Sigmoid colon (tissue), 7 donors: ENCODE results near the gene TENM3. TPM values are rescaled to one million over a fixed set of nuclear protein-coding genes. Genes with fewer than 3 reads are reported as not detected.
A peak's percentile ranks its signal among the peaks of the same experiment; 100 is the strongest.

Experiments
- DNase-seq: peaks from one replicate; pipeline ENCODE4 v3.0.0-alpha.2; 2019
- H3K27ac ChIP-seq, 4 donors: fragments of 200-600 bp; sonication (generic); one replicate each; pipeline ENCODE4 v1.5.1; 2016 to 2019; ENCODE audit warnings: mild to moderate bottlenecking in 1 of 4
- H3K27me3 ChIP-seq, 3 donors: fragments of 200-600 bp; sonication (generic); one replicate each; pipeline ENCODE4 v1.5.1; 2019; ENCODE audit warnings: mild to moderate bottlenecking in 1 of 3
- H3K36me3 ChIP-seq, 4 donors: fragments of 200-600 bp; sonication (generic); one replicate each; pipeline ENCODE4 v1.5.1; 2016 to 2019
- H3K4me1 ChIP-seq, 4 donors: fragments of 200-600 bp; sonication (generic); one replicate each; pipeline ENCODE4 v1.5.1; 2017 to 2019
- H3K4me3 ChIP-seq, 4 donors: fragments of 200-600 bp; sonication (generic); one replicate each; pipeline ENCODE4 v1.5.1; 2017 to 2019; ENCODE audit warnings: mild to moderate bottlenecking in 2 of 4, moderate library complexity in 1 of 4
- H3K9me3 ChIP-seq, 4 donors: fragments of 200-600 bp in 3 of 4; sonication (generic) in 3 of 4; one replicate each; pipeline versions ENCODE4 v1.5.1 to v1.6.1; 2013 to 2019
- CTCF ChIP-seq, 4 experiments: fragments of 450-650 bp in 3 of 4; fragments of 200-600 bp in 1 of 4; IDR thresholded peaks; one replicate each; pipeline ENCODE4 v1.5.1; 2016 to 2019; ENCODE audit warnings: antibody characterized with exemption in 4 of 4, mild to moderate bottlenecking in 3 of 4, moderate library complexity in 2 of 4
- EP300 ChIP-seq, 4 donors: sonication (generic); formaldehyde crosslinking; IDR thresholded peaks; one replicate each; pipeline ENCODE4 v1.6.1; 2017; ENCODE audit warnings: antibody characterized with exemption in 4 of 4
- POLR2A ChIP-seq, 2 donors: fragments of 450-650 bp; IDR thresholded peaks; one replicate each; pipeline ENCODE4 v1.6.1; 2016; ENCODE audit warnings: antibody characterized with exemption in 2 of 2, mild to moderate bottlenecking in 2 of 2, moderate library complexity in 2 of 2
- POLR2AphosphoS5 ChIP-seq, 4 donors: sonication (generic); formaldehyde crosslinking; IDR thresholded peaks; one replicate each; pipeline ENCODE4 v1.6.1; 2017; ENCODE audit warnings: antibody characterized with exemption in 4 of 4
- WGBS, 2 donors: extraction: QIAGEN DNeasy Blood & Tissue Kit; methylation state at CpG; one replicate each; pipeline ENCODE4 v1.1.7; 2013; 5-methylcytosine and 5-hydroxymethylcytosine counted together
- intact Hi-C: fragments of 100-400 bp; cut with DNase I; formaldehyde crosslinking; loops from one replicate; pipeline ENCODE4 v1.15.1; 2023
- polyA plus RNA-seq, 3 donors: library from polyadenylated mRNA; stranded (reverse); fragments of 200-250 nt; gene quantifications; one replicate each; pipeline ENCODE4 v1.2.3, GENCODE V29; 2013
- total RNA-seq, 4 donors: library from RNA; depleted of rRNA; stranded (reverse); fragments of >200 nt; gene quantifications; one replicate each; pipeline ENCODE4 v1.1.0, GENCODE V29; 2016
- donor health status: healthy with polysubstance abuse.
- donor health status: Bipolar disorder and iron deficiency.
- donor health status: healthy.

TENM3 gene
- total and polyA plus RNA-seq, 7 donors: 0.60 to 82.3 (median 37.8) TPM; not detected in 1

- WGBS, 2 donors: 89 to 92% methylated on average over 6 of the region's 6 CpGs
- no peak for TF ChIP-seq POLR2A (IDR thresholded peaks at IDR 0.05)
- TF ChIP-seq POLR2AphosphoS5 (IDR thresholded peaks at IDR 0.05): no peak
- TF ChIP-seq CTCF (IDR thresholded peaks at IDR 0.05): no peak
- no peak for TF ChIP-seq EP300 (IDR thresholded peaks at IDR 0.05)
- Histone ChIP-seq H3K27ac (no peak overlapping the region), H3K4me1 (peaks cover 0 to 11% (median 3%) of the 10 kb centered on the region in 4 donors), H3K27me3 (no peaks in the 10 kb centered on the region), H3K4me3 (no peak overlapping the region), H3K9me3 (no peaks in the 10 kb centered on the region), H3K36me3 (no peaks in the 10 kb centered on the region)
- intact Hi-C loops: no loop called here
- no peak for DNase-seq
These were observed 415 bp upstream of the TENM3 start for GRCh38 chr4:182242787-182243186.

- H3K27me3 ChIP-seq: no peaks in the 10 kb centered on the region
- H3K9me3 ChIP-seq: no peaks in the 10 kb centered on the region
- intact Hi-C loops: no loop called here
- H3K4me3 ChIP-seq: no peak overlapping the region
- H3K36me3 ChIP-seq: no peaks in the 10 kb centered on the region
- WGBS, 2 donors: 48 to 51% methylated on average over 2 of the region's 2 CpGs
- peaks cover 0 to 7% (median 3%) of the 10 kb centered on the region in 4 donors for H3K4me1 ChIP-seq
- H3K27ac ChIP-seq: no peak overlapping the region
- no peak for DNase-seq
- TF ChIP-seq EP300 (IDR thresholded peaks at IDR 0.05) (no peak), POLR2A (IDR thresholded peaks at IDR 0.05) (no peak), POLR2AphosphoS5 (IDR thresholded peaks at IDR 0.05) (no peak), CTCF (IDR thresholded peaks at IDR 0.05) (no peak)
These were observed 1.8 kb downstream of the TENM3 start for GRCh38 chr4:182245041-182245440.

GRCh38 chr4:182245541-182246215, 2.5 kb downstream of the TENM3 start:
- intact Hi-C loops: no loop called here
- no peaks in the 10 kb centered on the region for H3K36me3 ChIP-seq
- 16 to 72% methylated on average over 10 of the region's 10 CpGs for WGBS, 2 donors
- H3K27ac ChIP-seq: no peak overlapping the region
- no peaks in the 10 kb centered on the region for H3K27me3 ChIP-seq
- H3K4me3 ChIP-seq: no peak overlapping the region
- H3K4me1 ChIP-seq: peaks cover 0 to 5% (median under 1%) of the 10 kb centered on the region in 4 donors
- no peak for TF ChIP-seq CTCF (IDR thresholded peaks at IDR 0.05)
- TF ChIP-seq POLR2AphosphoS5 (IDR thresholded peaks at IDR 0.05): no peak
- TF ChIP-seq EP300 (IDR thresholded peaks at IDR 0.05): no peak
- no peak for TF ChIP-seq POLR2A (IDR thresholded peaks at IDR 0.05)
- DNase-seq: no peak
- H3K9me3 ChIP-seq: peaks cover 0 to 2% (median 0%) of the 10 kb centered on the region in 4 donors

- no peak for TF ChIP-seq POLR2AphosphoS5 (IDR thresholded peaks at IDR 0.05)
- no peak for TF ChIP-seq POLR2A (IDR thresholded peaks at IDR 0.05)
- TF ChIP-seq CTCF (IDR thresholded peaks at IDR 0.05): no peak
- no peak for TF ChIP-seq EP300 (IDR thresholded peaks at IDR 0.05)
- 66 to 67% methylated on average over 27 of the region's 27 CpGs for WGBS, 2 donors
- peak overlapping the region in 2 of 4 donors; percentile 21 to 24 for H3K4me3 ChIP-seq
These were observed 3.4 kb downstream of the TENM3 start for GRCh38 chr4:182246401-182247205.

More at GRCh38 chr4:182246401-182247205, 3.4 kb downstream of the TENM3 start:
- no peaks in the 10 kb centered on the region for H3K36me3 ChIP-seq
- no peak for DNase-seq
- intact Hi-C loops: no loop called here
- no peak overlapping the region for H3K27ac ChIP-seq
- H3K27me3 ChIP-seq: no peaks in the 10 kb centered on the region
- H3K4me1 ChIP-seq: peaks cover 0 to 5% (median 0%) of the 10 kb centered on the region in 4 donors
- H3K9me3 ChIP-seq: peaks cover 0 to 2% (median 0%) of the 10 kb centered on the region in 4 donors
